Caco-2 (cell line): ENCODE measurements around the gene WAPL. TPM values are rescaled to one million over a fixed set of nuclear protein-coding genes. Genes with fewer than 3 reads are reported as not detected.

ENCODE experiments used
- BruUV-seq: library from RNA; stranded (reverse); fragments of 400-500 nt; replicated peaks from 2 replicates; lab custom pipeline; 2021; lab: Mats Ljungman, UMichigan
- CTCF ChIA-PET: fragments of 300-600 bp; sonication (Branson Sonifier 250); formaldehyde crosslinking; loops from one replicate; lab custom pipeline; 2022; ENCODE audit warnings: antibody characterized with exemption; lab: Charles Lee
- POLR2A ChIA-PET: fragments of 300-600 bp; sonication (Branson Sonifier 250); formaldehyde crosslinking; loops from one replicate; lab custom pipeline; 2022; ENCODE audit warnings: antibody characterized with exemption; lab: Charles Lee
- DNase-seq, 2 experiments: peaks; one replicate each; pipeline versions ENCODE4 v3.0.0 to v3.0.0-alpha.2; 2020 to 2022
- H3K27me3 ChIP-seq: replicated peaks from 2 replicates; pipeline ENCODE4 v1.6.0; 2011; ENCODE audit warnings: low read length; ENCODE audit not compliant: control insufficient read depth, insufficient read depth
- H3K36me3 ChIP-seq: 2 replicates; pipeline ENCODE4 v1.5.1; 2011; ENCODE audit warnings: low read length; ENCODE audit not compliant: control insufficient read depth, insufficient read depth
- H3K4me1 ChIP-seq: fragments of 250-450 bp; sonication (Bioruptor Pico); 2 replicates; pipeline ENCODE4 v1.5.1; 2020; ENCODE audit warnings: mild to moderate bottlenecking
- H3K4me3 ChIP-seq: 2 replicates; pipeline ENCODE4 v1.5.1; 2011; ENCODE audit warnings: low read depth, mild to moderate bottlenecking, control low read depth, low read length
- H3K9me3 ChIP-seq: fragments of 250-450 bp; sonication (Bioruptor Pico); 2 replicates; pipeline ENCODE4 v1.5.1; 2020; ENCODE audit warnings: mild to moderate bottlenecking, moderate library complexity
- H3K27ac Mint-ChIP-seq: one replicate; pipeline ENCODE4 v1.8.0; 2022; ENCODE audit warnings: mixed read lengths; ENCODE audit not compliant: unreplicated experiment
- H3K27me3 Mint-ChIP-seq: one replicate; pipeline ENCODE4 v1.8.0; 2022; ENCODE audit warnings: mixed read lengths; ENCODE audit not compliant: insufficient read depth, unreplicated experiment
- H3K36me3 Mint-ChIP-seq: one replicate; pipeline ENCODE4 v1.8.0; 2022; ENCODE audit warnings: mild to moderate bottlenecking, mixed read lengths; ENCODE audit not compliant: insufficient read depth, unreplicated experiment
- H3K4me1 Mint-ChIP-seq: one replicate; pipeline ENCODE4 v1.8.0; 2022; ENCODE audit warnings: low read depth, mixed read lengths; ENCODE audit not compliant: unreplicated experiment
- H3K4me3 Mint-ChIP-seq: one replicate; pipeline ENCODE4 v1.8.0; 2022; ENCODE audit warnings: mild to moderate bottlenecking, moderate library complexity, mixed read lengths; ENCODE audit not compliant: unreplicated experiment
- H3K9me3 Mint-ChIP-seq: one replicate; pipeline ENCODE4 v1.8.0; 2022; ENCODE audit warnings: mixed read lengths; ENCODE audit not compliant: unreplicated experiment
- intact Hi-C: fragments of 100-400 bp; cut with micrococcal nuclease; formaldehyde crosslinking; loops from one replicate; pipeline ENCODE4 v1.10.0; 2022; ENCODE audit not compliant: unreplicated experiment
- total RNA-seq: library from RNA; stranded (reverse); gene quantifications from 2 replicates; pipeline ENCODE4 v1.2.3, GENCODE V29; 2022
- TF ChIP-seq, protein P1 (sequence below), 2 experiments: fragments of 200-600 bp in 1 of 2; IDR thresholded peaks; 1 replicate in 1 of 2; 2 replicates in 1 of 2; pipeline versions ENCODE4 v1.5.1 to v1.8.0; 2011 to 2022; ENCODE audit warnings: antibody characterized with exemption in 1 of 2, control low read depth in 1 of 2, inconsistent platforms in 1 of 2, low read depth in 1 of 2, low read length in 1 of 2, mild to moderate bottlenecking in 1 of 2, moderate library complexity in 1 of 2; ENCODE audit not compliant: insufficient read depth in 1 of 2, severe bottlenecking in 1 of 2, unreplicated experiment in 1 of 2

Gene WAPL
- total RNA-seq, 1 experiment from 2014 or later: 49.2 TPM

GRCh38 chr10:86437447-86437846 is 84.1 kb downstream of the WAPL start:
- Mint-ChIP-seq H3K4me1 (peaks cover 18% of the 10 kb centered on the region), H3K36me3 (peaks cover 66% of the 10 kb centered on the region), H3K27me3 (no peaks in the 10 kb centered on the region), H3K9me3 (no peaks in the 10 kb centered on the region), H3K27ac (no peak overlapping the region), H3K4me3 (no peak overlapping the region)
- TF ChIP-seq, protein P1, sequence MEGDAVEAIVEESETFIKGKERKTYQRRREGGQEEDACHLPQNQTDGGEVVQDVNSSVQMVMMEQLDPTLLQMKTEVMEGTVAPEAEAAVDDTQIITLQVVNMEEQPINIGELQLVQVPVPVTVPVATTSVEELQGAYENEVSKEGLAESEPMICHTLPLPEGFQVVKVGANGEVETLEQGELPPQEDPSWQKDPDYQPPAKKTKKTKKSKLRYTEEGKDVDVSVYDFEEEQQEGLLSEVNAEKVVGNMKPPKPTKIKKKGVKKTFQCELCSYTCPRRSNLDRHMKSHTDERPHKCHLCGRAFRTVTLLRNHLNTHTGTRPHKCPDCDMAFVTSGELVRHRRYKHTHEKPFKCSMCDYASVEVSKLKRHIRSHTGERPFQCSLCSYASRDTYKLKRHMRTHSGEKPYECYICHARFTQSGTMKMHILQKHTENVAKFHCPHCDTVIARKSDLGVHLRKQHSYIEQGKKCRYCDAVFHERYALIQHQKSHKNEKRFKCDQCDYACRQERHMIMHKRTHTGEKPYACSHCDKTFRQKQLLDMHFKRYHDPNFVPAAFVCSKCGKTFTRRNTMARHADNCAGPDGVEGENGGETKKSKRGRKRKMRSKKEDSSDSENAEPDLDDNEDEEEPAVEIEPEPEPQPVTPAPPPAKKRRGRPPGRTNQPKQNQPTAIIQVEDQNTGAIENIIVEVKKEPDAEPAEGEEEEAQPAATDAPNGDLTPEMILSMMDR (IDR thresholded peaks at IDR 0.05; ENCODE audit: insufficient read depth in 1 of 2, low read depth in 1 of 2, low read length in 1 of 2, severe bottlenecking in 1 of 2, unreplicated experiment in 1 of 2): no peak
- peaks cover 2% of the 10 kb centered on the region; the same call in 1 of the 2 replicates for H3K36me3 ChIP-seq
- intact Hi-C loops: no loop called here
- CTCF ChIA-PET: no interaction called here
- H3K4me3 ChIP-seq: no peak overlapping the region
- no peaks in the 10 kb centered on the region for H3K27me3 ChIP-seq
- no peak for DNase-seq
- H3K9me3 ChIP-seq: no peaks in the 10 kb centered on the region
- POLR2A ChIA-PET: no interaction called here
- no TSS peak for BruUV-seq
- peaks cover 5% of the 10 kb centered on the region; the same call in 1 of the 2 replicates for H3K4me1 ChIP-seq

DNA sequence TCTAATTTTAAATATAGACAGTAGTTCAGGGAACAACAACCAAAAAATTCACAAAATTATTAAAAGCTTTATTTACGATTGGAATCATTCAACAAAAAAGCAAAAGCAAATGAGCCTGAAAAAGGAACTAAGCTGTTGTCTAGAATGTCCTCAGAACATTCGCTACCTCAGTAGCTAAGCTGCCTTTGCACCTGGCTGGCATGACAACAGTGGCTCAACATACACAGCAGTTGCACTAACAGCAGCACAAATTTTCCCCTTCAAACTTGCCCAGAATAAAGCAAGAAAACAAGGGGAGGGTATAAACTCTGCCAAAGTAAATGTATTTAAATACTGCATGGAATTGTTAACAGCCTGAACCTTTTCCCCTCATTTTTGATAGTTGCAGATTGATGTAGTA is 84.6 kb downstream of the WAPL start:
- peaks cover 5% of the 10 kb centered on the region; the same call in 1 of the 2 replicates for H3K4me1 ChIP-seq

DNA sequence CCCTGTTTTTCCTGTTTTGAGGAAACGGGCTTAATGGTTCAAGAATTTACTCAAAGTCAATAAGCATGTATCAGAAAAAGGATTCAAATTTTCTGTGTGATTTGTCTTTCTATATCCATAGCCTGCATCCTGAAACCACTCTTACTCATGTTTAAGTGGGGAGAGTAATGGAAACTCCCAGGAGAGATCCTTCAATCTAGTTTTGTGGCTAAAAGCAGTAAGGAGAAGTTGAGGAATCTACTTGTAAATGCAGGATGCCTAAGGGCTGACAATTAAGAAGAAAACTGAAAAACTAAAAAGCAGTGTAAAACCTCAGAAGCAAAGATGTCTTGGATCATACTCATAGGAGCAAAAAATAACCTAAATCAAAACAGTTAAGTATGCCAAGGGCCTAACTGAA is 86.9 kb downstream of the WAPL start:
- intact Hi-C loops: no loop called here
- CTCF ChIA-PET: no interaction called here

More for the DNA sequence above, 84.6 kb downstream of the WAPL start:
- Histone ChIP-seq H3K27me3 (no peaks in the 10 kb centered on the region), H3K4me3 (no peak overlapping the region), H3K36me3 (peaks cover 2% of the 10 kb centered on the region; the same call in 1 of the 2 replicates), H3K9me3 (no peaks in the 10 kb centered on the region)
- Mint-ChIP-seq H3K4me1 (peaks cover 18% of the 10 kb centered on the region), H3K27me3 (no peaks in the 10 kb centered on the region), H3K36me3 (peaks cover 61% of the 10 kb centered on the region), H3K4me3 (no peak overlapping the region), H3K27ac (no peak overlapping the region), H3K9me3 (no peaks in the 10 kb centered on the region)
- TSS peak; percentile 16 for BruUV-seq
- no peak for DNase-seq
- POLR2A ChIA-PET: no interaction called here
- intact Hi-C loops: no loop called here
- TF ChIP-seq, protein P1 (IDR thresholded peaks at IDR 0.05; ENCODE audit: insufficient read depth in 1 of 2, low read depth in 1 of 2, low read length in 1 of 2, severe bottlenecking in 1 of 2, unreplicated experiment in 1 of 2): no peak
- CTCF ChIA-PET: no interaction called here

More for the DNA sequence above, 86.9 kb downstream of the WAPL start:
- POLR2A ChIA-PET: no interaction called here
- Histone ChIP-seq H3K4me3 (no peak overlapping the region), H3K4me1 (peaks cover 5% of the 10 kb centered on the region; the same call in 1 of the 2 replicates), H3K36me3 (0 out of 2 replicates have a peak, but pooled peaks cover 2% of the 10 kb centered on the region), H3K27me3 (no peaks in the 10 kb centered on the region), H3K9me3 (no peaks in the 10 kb centered on the region)
- no peak overlapping the region for H3K27ac Mint-ChIP-seq
- H3K9me3 Mint-ChIP-seq: no peaks in the 10 kb centered on the region
- no peaks in the 10 kb centered on the region for H3K27me3 Mint-ChIP-seq
- H3K36me3 Mint-ChIP-seq: peaks cover 39% of the 10 kb centered on the region
- no peak for DNase-seq
- TF ChIP-seq, protein P1 (IDR thresholded peaks at IDR 0.05; ENCODE audit: insufficient read depth in 1 of 2, low read depth in 1 of 2, low read length in 1 of 2, severe bottlenecking in 1 of 2, unreplicated experiment in 1 of 2): no peak
- BruUV-seq: no TSS peak
- no peak overlapping the region for H3K4me3 Mint-ChIP-seq
- H3K4me1 Mint-ChIP-seq: peaks cover 7% of the 10 kb centered on the region
